ENCODE measurements around the gene SGTA.
"Not testable (repeated sequence)": the region's sequence is repeated elsewhere in the genome, so short reads cannot be mapped to it uniquely, and the experiment has no call there.

The SGTA gene

GRCh38 chr19:2792666-2793065 is 9.6 kb upstream of the SGTA start:
- DNase-seq = not testable (repeated sequence)

DNA sequence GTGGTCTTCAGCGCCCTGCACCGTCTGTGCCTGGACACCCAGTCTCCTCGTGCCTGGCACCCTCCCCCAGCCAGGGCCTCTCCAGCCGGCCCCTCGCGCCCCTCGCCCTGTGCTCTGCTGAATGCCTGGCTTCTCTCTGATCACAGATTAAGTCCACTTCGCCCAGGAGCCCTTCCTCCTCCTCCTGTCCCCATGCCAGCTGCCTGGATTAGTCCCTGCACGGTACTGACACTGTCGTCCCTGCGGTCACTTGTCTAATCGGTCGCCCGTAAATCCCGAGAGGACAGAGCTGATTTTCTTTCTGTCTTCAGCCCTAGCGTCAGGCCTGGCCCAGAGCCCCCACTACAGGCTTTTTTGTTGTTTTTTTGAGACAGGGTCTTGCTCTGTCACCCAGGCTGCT is 8.8 kb upstream of the SGTA start:
- DNase-seq = no peak

DNA sequence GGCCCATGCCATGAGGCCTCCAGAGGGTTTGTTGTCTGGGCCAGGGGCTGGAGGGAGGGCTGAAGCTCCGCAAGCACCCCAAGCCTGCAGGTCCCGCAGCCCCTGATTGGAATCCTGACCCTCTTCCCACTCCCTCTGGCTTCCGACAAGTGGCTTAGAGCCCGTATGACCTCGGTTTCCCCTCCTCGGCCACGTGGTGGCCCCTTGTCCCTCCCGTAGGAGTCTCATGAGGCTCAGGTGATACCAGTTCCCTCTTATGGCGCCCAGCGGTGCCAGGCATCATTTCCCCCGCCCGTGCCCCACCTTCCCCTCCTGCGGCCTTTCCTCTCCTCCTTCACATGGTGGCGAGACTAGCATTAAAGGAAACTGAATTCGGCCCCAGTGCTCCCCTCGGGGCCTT is 8.4 kb upstream of the SGTA start:
- no peak for DNase-seq

DNA sequence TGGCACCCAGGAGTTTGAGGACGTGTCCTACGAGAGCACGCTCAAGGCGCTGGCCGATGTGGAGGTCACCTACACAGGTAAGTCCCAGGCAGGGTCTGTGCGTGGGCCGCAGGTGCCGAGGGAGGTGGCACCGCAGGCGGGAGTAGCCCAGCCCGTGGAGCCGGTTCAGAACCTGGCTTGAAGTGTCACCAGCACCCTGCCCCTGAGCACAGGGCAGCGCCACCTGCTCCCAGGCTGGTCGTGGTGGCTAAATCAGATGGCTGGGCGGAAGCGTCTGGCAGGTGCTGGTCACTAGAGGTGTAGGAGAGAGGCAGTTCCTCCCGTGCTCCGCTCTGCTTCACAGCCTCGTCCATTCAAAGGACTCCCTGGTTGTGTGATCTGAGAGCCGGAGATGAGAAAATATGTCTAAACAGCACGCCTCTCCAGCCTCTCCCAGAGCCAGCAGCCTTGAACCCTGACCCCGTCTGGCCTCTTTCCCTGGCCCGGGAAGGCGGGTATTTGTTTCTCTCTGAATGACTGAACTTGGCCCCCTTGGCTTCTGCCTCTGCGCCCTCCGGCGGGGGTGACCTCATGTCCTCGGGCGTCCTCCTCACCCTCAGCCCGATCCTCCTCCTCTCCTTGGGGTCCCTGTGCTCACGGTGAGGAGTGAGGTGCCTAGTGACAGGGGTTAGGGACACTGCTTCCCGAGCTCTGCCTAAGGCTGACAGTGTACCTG is 7.6 kb upstream of the SGTA start:
- no peak for DNase-seq

DNA sequence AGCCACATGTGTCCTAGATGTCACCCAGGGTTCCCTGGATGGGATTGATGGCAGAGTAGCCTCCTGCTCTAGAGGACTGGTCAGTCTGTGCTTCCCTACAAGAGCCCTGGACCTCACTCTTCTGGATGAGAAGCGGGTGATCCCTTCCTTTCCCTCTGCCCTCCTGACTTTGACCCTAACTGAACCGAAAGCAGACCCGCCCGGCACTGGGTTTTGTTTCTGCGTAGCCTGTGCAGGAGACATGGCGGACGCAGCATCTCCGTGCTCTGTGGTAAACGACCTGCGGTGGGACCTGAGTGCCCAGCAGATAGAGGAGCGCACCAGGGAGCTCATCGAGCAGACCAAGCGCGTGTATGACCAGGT is 7.1 kb upstream of the SGTA start:
- no peak for DNase-seq

- DNase-seq = no peak
These were observed 5.2 kb upstream of the SGTA start for GRCh38 chr19:2788237-2788636.

DNA sequence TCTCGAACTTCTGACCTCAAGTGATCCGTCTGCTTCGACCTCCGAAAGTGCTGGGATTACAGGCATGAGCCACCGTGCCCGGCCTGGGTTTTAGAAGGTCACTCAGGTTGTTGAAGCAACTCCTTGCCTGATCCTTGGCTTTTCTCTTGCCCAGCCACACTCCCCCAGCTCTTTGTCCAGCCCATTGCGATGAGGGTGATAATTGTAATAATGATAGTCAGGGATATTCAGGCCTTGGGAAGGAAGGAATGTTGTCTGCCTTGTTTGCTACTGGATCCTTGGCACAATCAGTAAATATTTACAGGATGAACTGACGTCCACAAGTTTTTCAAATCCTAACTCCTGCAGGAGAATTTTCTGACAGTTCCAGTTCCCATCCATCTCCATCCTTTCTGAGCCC is 4.0 kb upstream of the SGTA start:
- DNase-seq = no peak

GRCh38 chr19:2785244-2785997 is 2.3 kb upstream of the SGTA start, which contains the start of gene THOP1:
Gene THOP1 (plus strand): TSS chr19:2785503. CDS start chr19:2785663, 160 bp downstream.
- peak; percentile 98 for DNase-seq

DNA sequence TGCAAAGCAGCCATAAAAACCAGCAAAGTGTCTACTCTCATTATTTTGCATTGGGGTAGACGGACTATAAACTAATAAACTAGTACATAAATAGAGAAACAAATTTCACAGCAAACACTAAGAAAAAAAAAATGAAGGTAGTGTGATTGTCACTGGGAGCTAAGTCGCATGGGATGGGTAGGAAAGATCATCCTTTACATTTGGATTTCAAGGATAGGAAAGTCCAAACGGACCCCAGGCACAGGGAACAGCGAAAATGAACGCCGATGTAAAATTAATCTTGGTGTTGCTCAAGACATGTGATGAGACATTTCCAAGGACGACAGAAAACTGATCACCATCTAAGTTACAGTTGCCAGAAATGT is 690 bp upstream of the SGTA start:
- no peak for DNase-seq

DNA sequence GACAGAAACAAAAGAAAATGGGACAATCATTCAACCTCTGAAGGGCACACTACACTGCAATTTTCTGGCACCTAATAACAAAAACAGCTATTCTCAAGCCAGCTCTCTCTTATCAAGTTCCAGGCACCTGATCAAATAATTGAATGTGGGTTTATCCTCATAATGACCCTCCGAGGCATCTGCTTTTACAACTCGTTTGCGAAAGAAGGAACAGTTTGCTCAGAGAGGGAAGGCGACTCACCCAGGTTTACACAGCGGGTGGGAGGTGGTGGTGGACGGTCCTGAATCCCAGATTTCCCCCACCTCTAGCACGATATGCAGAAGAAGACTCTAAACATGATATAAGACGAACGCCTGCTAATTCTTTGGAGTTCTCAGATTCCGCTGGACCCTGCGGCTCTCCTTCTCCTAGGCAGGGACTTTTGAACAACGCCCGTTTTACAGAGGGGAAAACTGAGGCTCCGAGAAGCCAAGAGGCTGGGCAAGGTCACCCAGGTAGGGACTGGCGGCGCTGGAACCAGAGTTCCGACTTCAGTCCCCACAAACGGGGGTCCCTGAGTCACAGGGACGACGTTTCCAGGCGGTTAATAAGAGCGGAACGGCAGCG is 641 bp downstream of the SGTA start:
- DNase-seq = no peak

GRCh38 chr19:2780284-2780683 is 2.8 kb downstream of the SGTA start:
- no peak for DNase-seq

DNA sequence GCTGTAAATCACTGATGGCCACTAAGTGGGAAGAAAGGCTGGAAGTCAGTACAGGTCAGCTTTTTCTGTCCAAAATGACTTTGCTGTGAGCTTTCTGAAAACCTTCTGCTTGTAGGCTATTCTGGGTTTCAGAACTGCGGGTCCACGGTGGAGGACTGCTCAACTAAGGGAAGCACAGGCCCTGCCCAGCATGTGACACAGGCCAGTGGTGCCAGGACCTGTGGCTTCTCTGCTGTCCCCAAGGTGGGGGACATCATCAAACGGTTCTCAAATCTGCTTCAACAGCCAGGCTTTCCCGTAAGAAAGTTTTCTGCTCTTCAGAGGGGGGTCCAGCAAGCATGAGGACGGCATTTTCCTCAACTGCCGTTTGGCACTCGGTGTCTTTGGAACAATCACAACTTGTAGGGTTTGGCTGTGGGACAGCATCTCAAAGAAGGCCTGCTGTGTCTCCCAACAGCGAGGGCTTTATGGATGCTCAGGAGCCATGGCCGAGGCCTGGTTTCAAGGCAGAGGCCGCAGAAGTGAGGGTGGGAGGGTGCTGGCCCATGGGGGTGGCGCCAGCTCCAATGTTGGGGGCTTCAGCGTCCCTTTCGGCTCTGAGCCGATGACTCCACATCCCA is 3.8 kb downstream of the SGTA start:
- no peak for DNase-seq

- no peak for DNase-seq
These were observed 5.0 kb downstream of the SGTA start for GRCh38 chr19:2777952-2778683.

DNA sequence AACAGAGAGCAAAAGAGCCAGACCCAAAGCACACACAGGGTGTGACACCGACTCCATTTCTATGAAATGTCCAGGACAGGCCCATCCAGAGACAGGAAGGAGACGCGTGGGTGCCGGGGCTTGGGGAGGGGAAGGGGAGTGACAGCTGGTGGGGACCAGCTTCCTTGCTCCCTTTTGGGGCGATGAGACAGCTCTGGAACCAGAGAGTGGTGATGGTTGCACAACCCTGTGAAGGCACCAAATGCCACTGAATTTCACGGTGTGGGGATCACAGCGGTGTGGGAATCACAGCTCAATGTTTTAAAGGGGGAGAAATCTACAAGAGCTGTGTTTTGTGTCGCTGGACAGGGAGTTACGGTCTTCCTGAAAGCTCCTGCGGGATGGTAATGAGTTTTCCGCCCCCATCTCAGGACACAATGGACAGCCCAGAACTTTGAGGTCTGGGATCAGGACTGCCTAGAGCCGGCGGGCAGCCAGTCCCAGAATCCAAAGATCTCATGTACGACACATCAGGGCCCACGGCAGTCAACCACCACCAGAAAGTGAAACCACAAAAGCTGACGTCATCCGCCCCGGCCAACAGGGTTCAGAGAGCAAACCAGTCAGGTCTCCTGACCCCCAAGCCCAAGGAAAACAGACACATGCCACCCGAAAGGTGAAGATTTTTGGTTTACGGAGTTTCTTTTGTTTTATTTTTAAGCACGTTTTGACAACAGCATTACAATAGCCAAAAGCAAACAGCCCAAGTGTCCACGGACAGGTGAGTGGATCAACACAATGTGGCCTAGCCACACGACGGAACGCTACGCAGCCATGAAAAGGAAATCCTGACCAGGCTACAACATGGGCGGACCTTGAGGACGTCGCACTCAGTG is 7.3 kb downstream of the SGTA start:
- DNase-seq = no peak

DNA sequence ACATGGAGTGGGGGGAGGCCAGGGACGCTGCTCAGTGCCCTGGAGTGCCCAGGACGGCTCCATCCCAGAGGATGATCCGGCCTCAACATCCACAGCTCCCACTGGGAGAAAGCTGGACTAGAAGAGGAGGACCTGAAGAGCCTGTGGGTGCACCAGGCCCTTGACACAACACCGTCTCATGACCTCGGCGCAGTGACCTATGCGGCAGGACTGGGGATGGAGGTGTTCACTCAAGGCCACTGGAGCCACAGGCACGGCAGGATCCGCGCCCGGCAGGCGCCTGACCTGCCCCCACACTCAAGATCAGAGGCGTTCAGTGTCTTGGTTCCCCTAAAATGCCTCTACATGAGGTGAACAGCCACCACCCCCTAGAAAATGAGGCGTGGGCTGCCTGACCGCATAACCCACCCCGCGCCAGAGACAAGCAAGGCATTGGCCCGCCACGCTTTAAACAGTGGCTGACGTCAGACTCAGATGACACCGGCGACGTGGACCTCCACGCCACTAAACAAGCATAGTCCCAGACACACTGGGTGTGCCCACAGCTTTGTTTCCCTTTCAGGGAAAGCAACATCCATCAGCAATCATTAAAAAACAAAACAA is 8.0 kb downstream of the SGTA start:
- no peak for DNase-seq

- DNase-seq = no peak
These were observed 8.9 kb downstream of the SGTA start for GRCh38 chr19:2774083-2774679.

- no peak for DNase-seq
These were observed 11.0 kb downstream of the SGTA start for GRCh38 chr19:2771786-2772674.

DNA sequence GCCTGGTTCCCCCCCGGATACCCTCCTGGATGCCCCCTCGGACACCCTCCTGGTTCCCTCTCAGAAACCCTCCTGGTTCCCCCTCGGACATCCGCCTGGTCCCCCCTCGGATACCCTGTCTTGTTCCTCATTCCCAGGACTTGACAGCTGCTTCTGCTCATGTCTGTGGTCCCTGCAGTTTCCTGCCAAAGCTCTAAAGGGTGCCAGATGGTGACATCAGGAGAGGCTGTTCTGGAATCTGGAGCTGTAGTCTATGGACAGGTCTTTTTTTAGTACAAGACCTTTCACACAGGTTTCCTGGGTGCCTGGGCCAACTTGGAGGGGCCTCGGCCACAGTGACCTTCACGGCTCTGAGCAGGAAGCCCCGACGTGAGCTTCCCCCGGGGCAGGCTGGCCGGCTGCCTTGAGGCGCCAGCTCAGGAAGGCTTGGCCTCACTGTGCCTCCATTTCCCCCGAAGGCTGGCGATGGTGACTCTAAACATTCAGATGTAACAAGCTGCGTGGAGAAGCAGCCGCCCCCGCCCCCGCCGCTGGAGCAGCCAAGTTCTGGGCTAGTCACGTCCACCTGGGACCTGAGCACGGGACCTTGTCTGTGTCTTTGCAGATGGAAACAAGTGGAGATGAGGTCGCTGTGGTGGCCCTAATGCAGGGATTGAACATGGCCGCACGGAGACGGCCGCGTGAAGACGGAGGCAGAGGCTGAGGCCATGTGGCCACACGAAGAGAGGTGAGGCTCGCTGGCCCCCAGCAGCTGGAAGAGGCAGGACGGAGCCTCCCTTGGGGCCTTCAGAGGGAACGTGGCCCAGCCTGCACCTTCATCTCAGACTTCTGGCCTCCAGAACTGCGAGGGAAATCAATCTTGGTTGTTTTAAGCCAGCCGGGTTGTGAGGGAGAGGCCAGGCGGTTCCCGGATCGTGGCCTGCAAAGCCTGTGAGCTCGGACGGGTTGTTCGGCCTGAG is 12.7 kb downstream of the SGTA start:
- DNase-seq = no peak

DNA sequence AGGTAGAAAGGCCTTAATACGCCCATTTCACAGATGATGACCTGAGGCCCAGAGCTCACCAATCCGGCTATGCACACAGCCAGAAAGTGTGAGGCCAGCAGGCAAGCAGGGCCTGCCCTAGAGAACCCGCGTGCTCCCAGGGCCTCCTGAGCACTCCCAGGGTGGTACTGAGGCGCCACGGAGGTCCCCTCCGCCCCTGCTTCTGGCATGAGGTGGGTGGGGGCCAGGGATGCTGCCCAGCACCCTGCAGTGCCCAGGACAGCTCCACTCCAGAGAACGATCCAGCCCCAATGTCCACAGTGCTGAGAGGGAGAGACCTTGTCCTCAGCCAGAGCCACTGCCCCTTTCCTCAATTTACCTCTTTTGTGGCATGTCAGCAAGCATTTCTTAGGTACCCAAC is 13.9 kb downstream of the SGTA start:
- no peak for DNase-seq

Data from NCI-H1105 treated with DMSO at 0.1 percent for 48 hours (cell line).